NCI-H1436 (cell line): ENCODE results near the gene MYH1.
"Not testable (repeated sequence)": the region's sequence is repeated elsewhere in the genome, so short reads cannot be mapped to it uniquely, and the experiment has no call there.

ENCODE experiments used
- DNase-seq: peaks from one replicate; lab custom pipeline; 2025; lab: John Stamatoyannopoulos, UW

MYH1 gene

GRCh38 chr17:10518271-10519037 is at the start of gene MYH1:
TSS of gene MYH1 (minus strand) at chr17:10518542. CDS start at chr17:10516642, 1,900 bp downstream.
- no peak for DNase-seq

DNA sequence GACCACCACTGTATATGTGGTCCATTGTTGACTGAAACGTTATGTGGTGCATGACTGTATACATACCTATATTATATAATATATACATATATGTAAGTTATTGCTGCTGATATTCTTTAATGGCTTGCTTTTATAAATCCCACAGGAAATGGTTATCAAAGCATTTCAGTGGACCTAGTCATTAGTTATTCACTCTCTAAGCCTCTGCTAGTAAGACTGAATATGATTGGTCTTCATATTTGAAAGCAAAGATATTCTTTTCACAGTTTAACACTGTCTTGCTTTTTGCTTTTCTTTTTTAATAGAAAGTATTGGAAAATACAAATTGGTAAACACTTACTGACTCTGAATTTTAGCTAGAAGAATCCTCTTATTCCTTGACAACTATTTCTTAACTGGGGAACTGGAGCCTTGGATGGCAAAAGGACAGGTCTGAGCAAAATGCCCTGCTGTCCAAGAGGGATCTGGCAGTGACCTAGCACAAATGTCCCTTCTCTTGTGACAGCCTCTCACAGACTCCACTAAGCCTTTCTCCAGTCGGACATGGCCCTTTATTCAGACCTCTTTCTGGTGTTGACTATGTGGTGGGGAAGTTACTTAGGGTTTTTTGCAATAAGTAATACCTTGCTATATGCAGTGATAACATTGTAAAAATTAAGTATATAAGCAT is 45.8 kb upstream of the MYH1 start:
- no peak for DNase-seq

DNA sequence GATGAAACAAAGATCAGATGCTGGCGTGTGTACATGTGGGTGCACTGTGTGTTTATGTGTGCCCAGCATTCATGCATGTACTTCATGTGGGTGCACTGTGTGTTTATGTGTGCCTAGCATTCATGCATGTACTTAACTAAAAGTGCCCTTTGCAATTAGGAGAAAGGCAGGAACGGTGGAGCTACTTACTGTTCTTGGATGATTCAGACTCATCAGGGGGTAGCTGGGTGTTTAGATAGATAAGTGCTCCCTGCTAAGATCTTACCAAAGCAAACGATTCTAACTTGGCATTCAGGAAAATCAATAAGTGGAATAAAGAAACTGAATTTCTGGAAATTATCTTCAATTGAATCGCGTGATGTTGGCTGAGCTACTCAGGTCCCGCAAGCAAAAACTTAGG is 39.7 kb upstream of the MYH1 start:
- DNase-seq, result no peak

- DNase-seq, result no peak
Observed at GRCh38 chr17:10557422-10557821, 39.1 kb upstream of the MYH1 start.

DNA sequence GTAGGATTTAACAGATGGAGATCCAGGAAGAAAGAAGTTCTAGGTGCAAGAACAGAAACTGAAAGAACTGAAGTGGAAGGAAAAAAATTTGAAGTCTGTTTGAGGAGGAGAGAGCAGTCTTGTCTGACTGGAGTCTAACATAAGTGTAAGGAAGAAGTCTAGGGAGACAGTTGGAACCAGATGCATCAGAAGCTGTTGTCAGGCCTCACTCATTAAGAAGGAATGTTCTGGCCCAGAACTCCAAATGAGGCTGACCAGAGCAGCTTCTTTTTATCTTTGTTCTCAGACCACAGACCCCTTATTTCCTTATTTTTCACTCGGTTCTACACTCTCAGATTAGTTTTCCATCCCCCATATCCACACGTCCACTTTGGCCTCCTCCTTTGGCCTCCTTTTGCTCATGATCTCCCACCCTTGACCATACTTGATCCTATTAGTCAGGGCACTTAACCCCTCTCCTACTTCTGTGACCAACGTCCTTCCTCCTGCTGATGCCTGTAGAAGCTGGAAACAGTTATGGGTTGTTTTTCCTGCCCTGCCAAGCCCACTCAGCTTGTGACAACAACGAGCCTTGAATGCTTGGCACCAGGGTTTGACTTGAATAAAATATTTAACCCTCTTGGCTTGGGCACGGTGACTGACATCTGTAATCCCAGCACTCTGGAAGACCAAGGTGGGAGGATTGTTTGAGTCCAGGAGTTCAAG is 38.1 kb upstream of the MYH1 start:
- no peak for DNase-seq

DNA sequence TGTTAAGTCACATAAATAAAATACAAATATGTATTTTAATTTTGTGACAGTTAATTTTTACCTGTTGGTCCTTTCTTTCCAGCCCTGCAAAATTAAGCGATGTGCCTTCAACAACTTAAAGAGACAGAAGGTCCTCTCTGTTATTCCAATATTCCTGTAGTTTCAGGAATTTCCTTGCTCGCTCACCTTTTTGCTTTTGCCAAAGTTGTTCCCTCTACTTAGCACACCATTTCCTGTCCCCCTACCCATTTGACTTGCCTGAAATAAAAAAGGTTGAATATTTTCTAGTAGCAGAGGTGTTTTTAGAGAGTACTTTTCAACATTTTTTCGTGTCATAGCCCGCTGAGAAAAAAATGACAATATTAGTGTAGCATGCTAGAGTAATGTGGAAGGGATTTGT is 31.7 kb upstream of the MYH1 start:
- no peak for DNase-seq

DNA sequence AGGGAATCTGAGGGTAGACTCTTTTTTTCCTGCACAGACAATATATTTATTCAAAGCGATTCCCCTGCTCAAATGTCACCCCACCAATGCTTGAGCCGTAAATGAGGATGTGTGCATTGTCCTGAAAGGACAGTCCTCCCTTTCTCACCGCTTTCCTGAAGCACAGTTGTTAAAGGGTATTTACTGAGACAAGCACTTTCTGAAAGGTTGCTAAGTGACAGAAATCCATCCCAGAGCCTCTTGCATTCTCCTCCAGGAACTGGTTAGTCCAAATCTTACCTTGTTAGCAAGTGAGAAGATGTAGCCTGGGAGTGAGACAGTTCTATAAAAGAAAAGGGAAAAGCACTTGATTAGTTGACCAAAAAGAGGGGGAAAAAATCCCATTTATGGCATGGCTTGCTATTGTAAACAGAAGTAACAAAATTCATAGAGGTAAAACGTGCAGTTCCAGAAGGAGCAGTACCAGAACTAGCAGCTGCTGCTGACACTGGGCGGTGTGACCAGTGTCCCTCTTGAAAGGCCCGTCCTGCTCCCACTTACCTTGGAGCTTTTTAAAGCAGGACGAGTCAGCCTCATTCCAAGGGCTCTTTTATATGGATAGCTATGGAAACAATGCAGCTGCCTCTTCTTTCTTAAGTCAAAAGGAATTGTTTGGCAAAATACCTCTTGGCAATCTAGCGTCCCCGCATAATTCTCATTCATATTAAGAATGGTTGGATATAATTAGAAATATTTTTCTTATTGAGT is 30.9 kb upstream of the MYH1 start, which contains the start of gene MYH2:
TSS of gene MYH2 (minus strand) at position 563 of the 747 bp plus-strand sequence. CDS start 1,738 bp downstream, outside the sequence.
- no peak for DNase-seq

DNA sequence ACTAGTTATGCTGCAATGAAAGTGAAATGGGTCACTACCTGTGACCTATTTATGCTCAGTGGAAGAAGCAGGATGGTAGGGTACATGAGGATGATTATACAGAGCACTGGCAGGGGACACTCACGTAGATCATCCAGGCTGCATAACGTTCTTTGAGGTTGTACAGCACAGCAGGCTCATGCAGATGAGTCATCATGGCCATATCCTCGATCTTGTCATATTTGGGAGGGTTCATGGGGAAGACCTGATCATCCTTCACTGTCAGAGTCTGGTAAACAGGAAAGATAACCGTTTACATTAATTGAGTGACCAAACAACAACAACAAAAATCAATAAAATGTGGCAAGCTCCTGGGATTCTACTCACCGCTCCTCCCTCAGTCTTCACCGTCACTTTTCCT is 29.0 kb upstream of the MYH1 start:
- DNase-seq, result no peak

- not testable (repeated sequence) for DNase-seq
Observed at GRCh38 chr17:10543486-10543885, 25.1 kb upstream of the MYH1 start.

GRCh38 chr17:10541179-10541578 is 22.8 kb upstream of the MYH1 start:
- not testable (repeated sequence) for DNase-seq

- no peak for DNase-seq
Observed at GRCh38 chr17:10532026-10532425, 13.7 kb upstream of the MYH1 start.

DNA sequence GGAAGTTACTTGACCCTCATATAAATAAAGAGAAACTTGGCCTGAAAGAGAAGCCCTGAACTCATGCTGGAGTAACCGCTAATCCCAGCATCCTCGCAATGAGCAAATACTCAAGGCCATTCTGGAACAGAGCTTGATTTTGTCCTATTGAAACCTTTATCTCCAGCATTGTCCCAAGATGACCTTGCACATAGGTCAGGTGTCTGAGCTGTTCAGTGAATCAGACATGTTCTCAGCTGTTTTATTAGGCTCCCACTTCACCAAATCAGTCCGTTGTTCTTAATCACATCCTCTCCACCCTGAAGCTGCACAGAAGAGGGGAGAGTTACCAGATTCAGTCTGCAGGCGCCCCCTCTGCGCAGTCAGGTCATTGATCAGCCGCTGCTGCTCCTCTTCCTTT is 9.1 kb upstream of the MYH1 start:
- no peak for DNase-seq

DNA sequence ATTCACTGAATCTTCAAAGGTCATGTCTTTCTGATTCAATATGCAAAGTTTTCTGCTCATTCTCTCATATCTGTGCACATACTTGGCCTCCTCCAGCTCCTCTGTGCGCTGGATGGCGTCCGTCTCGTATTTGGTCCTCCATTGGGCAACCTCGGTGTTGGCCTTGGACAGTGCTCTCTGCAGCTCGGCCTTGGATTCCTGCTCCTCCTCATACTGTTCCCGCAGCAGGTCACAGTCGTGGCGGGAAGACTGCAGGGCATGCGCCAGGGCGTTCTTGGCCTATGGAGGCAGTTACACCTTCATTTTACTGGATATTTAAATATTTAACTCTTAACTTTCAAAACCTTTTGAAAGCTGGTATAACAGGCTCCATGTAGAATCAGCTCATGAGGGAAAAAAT is 8.2 kb upstream of the MYH1 start:
- DNase-seq, result no peak

DNA sequence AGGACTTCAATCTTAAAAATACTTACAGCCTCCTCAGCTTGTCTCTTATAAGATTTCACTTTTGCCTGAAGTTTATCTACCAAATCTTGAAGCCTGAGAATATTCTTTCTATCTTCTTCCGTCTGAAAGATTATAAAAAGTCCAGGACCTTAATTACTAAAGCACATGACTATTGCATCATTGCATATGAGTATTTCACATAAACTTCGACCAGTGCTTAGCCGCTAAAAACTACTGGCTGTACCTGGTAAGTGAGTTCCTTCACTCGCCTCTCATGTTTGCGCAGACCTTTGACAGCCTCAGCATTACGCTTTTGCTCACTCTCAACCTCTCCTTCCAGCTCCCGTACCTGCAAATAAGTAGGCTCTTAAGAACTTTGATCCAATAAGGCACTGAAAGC is 4.7 kb upstream of the MYH1 start:
- no peak for DNase-seq

DNA sequence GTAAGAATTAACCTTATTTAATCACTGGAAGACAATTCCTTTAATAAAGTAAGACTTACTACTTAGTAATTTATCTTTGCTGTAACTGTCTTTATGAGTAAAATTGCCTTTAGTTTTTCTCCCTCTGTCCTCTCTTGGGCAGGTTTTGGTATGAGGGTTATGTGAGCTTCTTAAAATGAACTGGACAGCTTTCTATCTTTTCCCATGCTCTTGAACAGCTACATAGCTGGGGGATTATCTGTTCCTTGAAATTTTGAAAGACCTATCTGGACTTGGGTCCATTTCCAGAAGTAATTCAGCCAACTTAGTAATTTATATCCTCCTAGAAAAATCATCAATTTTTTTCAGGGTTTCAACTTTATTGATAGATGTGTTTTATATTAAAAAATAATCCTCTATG is 3.6 kb upstream of the MYH1 start:
- no peak for DNase-seq

DNA sequence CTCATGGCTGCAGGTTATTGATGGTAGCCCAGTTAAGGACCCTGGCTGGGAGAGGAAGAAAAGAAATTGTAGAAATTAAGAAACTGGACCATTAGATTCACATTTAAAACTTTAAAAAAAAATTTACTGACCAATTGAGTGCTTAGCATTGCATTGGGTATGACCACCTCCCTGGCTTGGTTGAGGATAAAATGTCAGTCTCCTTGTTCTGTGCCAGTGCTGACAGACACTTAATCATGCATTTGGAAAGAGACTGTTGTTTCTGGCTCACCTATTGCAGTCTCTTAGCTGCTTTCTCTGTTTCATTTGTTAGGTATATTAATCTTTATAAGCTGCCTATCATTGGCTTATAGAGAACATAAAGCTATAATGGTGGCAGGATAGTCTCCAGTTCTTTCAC is 1.7 kb downstream of the MYH1 start:
- DNase-seq, result no peak

DNA sequence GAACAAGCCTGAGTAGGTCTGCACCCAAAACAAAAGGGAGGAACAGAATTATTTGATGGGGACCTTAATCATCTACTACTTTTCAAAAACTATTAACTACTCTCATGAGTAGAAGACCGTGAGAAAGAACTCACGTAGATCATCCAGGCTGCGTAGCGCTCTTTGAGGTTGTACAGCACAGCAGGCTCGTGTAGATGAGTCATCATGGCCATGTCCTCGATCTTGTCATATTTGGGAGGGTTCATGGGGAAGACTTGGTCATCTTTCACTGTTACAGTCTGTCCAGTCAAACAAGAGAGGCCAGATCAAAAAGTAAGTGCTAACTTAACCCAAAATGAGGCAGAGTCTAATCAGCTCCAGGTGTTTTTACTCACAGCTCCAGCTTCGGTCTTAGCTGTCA is 2.3 kb downstream of the MYH1 start:
- DNase-seq, result no peak

DNA sequence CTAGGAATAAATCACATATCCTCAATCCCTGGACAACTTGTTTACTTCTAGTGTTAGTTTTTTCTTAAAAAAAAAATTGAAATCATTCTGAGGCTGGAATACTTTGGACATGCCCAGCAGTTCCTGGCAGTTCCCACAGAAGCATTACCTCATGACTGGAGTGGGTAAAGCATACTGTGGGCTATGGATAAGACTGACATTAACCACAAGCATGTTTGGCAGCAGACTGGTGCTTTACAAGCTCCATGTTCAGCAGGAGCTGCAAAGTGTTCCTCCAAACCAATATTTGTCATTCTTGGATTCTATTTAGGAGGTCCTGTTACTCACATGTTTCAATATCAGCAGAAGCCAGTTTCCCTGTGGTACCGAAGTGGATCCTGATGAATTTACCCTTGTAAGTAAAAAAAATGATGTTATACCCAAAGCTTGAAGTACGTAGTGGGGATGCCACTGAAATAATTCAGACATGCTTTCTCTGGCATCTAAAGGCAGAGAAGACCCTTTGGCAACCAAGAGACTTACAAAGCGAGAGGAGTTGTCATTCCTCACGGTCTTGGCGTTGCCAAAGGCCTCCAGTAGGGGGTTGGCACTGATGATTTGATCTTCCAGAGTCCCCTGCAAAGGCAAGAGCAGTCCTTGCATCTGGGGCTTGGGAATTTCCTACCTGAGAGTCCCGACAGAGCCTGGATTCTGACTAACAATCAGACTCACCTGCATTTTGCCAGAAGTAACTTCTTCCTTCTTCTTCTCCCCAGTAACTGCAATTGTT is 4.9 kb downstream of the MYH1 start:
- DNase-seq, result no peak

GRCh38 chr17:10512856-10513255 is 5.5 kb downstream of the MYH1 start:
- no peak for DNase-seq

DNA sequence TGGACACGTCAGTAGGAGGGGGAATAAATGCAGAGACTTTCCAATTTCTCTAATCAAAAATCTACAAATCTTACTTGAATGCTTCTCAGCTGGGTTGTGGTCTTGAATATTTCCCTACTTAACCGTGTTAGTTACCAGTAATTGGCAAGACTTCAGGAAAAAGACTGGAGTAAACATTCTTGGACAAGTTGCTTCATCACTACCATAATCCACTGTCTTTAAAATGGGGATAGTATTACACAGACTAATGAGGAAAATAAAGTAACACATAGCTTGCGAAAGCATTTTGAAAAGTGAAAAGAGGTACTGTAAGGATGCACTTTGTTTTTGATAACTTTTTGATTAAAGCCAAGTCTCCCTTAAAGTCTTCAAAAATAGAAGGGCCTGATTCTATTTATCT is 18.4 kb downstream of the MYH1 start:
- DNase-seq, result no peak

DNA sequence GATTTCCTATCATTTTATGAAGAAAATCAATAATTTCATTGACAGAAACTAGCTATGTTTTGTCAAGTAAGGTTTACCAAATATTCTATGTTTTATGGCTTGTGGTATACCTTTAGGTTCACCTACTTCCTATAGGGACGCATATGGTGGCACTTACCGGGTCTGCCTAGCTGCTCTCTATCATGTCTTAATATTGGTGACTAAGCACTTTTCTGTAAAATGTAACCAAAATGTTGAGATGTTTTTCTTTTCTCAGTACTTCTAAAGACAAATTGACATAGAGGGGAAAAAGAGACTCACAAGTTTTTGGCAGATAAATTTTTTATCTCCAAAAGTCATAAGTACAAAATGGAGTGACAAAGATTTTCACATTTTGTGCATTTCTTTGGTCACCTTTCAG is 26.3 kb downstream of the MYH1 start:
- DNase-seq, result no peak

DNA sequence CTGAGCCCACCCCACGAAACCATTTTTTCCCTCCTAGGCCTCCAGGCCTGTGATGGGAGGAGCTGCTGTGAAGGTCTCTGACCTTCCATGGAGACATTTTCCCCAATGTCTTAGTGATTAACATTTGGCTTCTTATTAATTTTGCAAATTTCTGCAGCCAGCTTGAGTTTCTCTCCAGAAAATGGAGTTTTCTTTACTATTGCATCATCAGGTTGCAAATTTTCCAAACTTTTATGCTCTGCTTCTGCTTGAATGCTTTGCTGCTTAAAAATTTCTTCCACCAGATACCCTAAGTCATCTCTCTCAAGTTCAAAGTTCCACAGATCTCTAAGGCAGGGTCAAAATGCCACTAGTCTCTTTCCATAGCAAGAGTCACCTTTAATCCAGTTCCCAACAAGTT is 36.1 kb downstream of the MYH1 start:
- DNase-seq, result no peak
